ENCODE results near the gene ALDH4A1. TPM values are rescaled to one million over a fixed set of nuclear protein-coding genes. Genes with fewer than 3 reads are reported as not detected.
A peak's percentile ranks its signal among the peaks of the same experiment; 100 is the strongest.

The ALDH4A1 gene
- total RNA-seq, 1 experiment from 2014 or later = 26.1 TPM

GRCh38 chr1:18946550-18947381 is 44.4 kb upstream of the ALDH4A1 start:
- H3K27ac Mint-ChIP-seq = peak overlapping the region in 2 of 3 experiments; percentile 17 to 65; a peak in 3 of 7 replicates
- Histone ChIP-seq H3T11ph (ENCODE audit: low read length) (no peak overlapping the region), H4K20me1 (ENCODE audit: control insufficient read depth, insufficient read depth, insufficient read length) (no peaks in the 10 kb centered on the region), H3K79me2 (ENCODE audit: insufficient read depth, low read length) (no peaks in the 10 kb centered on the region), H3K79me1 (ENCODE audit: insufficient read depth, low read depth, low read length, poor library complexity, severe bottlenecking) (no peaks in the 10 kb centered on the region), H4K8ac (replicated peaks; ENCODE audit: insufficient read length, low read depth, low read length) (no peak overlapping the region), H3K9me3 (ENCODE audit: control insufficient read depth, low read depth, low read length) (no peaks in the 10 kb centered on the region), H3K14ac (ENCODE audit: insufficient read depth, low read length) (no peak overlapping the region), H2BK12ac (ENCODE audit: insufficient read length, low read depth, low read length) (no peak overlapping the region), H3K9ac (ENCODE audit: extremely low read depth, insufficient read length, low read length) (no peak overlapping the region), H3K27me3 (ENCODE audit: insufficient read depth, low read length) (no peaks in the 10 kb centered on the region), H3K23me2 (ENCODE audit: insufficient read length, low read depth, low read length, poor library complexity, severe bottlenecking) (peaks cover 4% of the 10 kb centered on the region), H4K5ac (ENCODE audit: insufficient read length, low read depth, low read length) (no peak overlapping the region), H2AK5ac (ENCODE audit: insufficient read length, low read length) (no peak overlapping the region), H2BK15ac (ENCODE audit: low read depth, low read length) (no peak overlapping the region), H3K56ac (ENCODE audit: insufficient read length, low read depth, low read length) (no peak overlapping the region), H2BK5ac (ENCODE audit: insufficient read length, low read length) (no peak overlapping the region), H3K18ac (ENCODE audit: insufficient read length, low read depth, low read length) (no peak overlapping the region), H2BK20ac (ENCODE audit: low read depth, low read length, poor library complexity, severe bottlenecking) (no peak overlapping the region), H3K27ac (ENCODE audit: insufficient read length, low read depth, low read length) (no peak overlapping the region), H2AFZ (ENCODE audit: low read length) (no peak overlapping the region), H3K4me2 (ENCODE audit: insufficient read depth, insufficient read length, low read length) (no peak overlapping the region), H4K91ac (ENCODE audit: insufficient read length, low read depth, low read length) (no peak overlapping the region), H3K4ac (ENCODE audit: low read depth, low read length) (no peak overlapping the region), H3K23ac (ENCODE audit: insufficient read length, low read depth, low read length) (no peak overlapping the region), H3K4me1 (ENCODE audit: insufficient read depth, low read length) (peaks cover 9% of the 10 kb centered on the region; the same call in 1 of the 2 replicates), H2BK120ac (ENCODE audit: low read depth, low read length, poor library complexity, severe bottlenecking) (no peak overlapping the region)
- DNase-seq = no peak
- no peaks in the 10 kb centered on the region; the same call in 1 of the 2 replicates for H3K27me3 Mint-ChIP-seq (ENCODE audit: low read depth)
- WGBS (ENCODE audit: extremely low coverage, insufficient read length, low lambda C conversion rate) = no CpG with 5 or more reads among the region's 15 CpGs
- H3K4me1 Mint-ChIP-seq = peaks cover 39 to 53% of the 10 kb centered on the region in 2 experiments
- H3K9me3 Mint-ChIP-seq = no peaks in the 10 kb centered on the region
- H3K36me3 Mint-ChIP-seq (ENCODE audit: insufficient read depth in 1 of 3, low read depth in 3 of 3) = no peaks in the 10 kb centered on the region; a peak in 1 of 7 replicates
- TF ChIP-seq, protein P1, sequence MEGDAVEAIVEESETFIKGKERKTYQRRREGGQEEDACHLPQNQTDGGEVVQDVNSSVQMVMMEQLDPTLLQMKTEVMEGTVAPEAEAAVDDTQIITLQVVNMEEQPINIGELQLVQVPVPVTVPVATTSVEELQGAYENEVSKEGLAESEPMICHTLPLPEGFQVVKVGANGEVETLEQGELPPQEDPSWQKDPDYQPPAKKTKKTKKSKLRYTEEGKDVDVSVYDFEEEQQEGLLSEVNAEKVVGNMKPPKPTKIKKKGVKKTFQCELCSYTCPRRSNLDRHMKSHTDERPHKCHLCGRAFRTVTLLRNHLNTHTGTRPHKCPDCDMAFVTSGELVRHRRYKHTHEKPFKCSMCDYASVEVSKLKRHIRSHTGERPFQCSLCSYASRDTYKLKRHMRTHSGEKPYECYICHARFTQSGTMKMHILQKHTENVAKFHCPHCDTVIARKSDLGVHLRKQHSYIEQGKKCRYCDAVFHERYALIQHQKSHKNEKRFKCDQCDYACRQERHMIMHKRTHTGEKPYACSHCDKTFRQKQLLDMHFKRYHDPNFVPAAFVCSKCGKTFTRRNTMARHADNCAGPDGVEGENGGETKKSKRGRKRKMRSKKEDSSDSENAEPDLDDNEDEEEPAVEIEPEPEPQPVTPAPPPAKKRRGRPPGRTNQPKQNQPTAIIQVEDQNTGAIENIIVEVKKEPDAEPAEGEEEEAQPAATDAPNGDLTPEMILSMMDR (conservative IDR thresholded peaks at IDR 0.05) = no peak
- no peak overlapping the region for H3K4me3 Mint-ChIP-seq
